ENCODE results near the gene ZNF212.

GRCh38 chr7:149300620-149301285 is 61.3 kb downstream of the ZNF212 start:
- TF ChIP-seq POLR2AphosphoS5 (IDR thresholded peaks at IDR 0.05; ENCODE audit: borderline replicate concordance, low read depth, low read length): no peak
- TF ChIP-seq EZH2 (IDR thresholded peaks at IDR 0.05): no peak
